ENCODE data around the gene TIAL1.
"Not testable (repeated sequence)": the region's sequence is repeated elsewhere in the genome, so short reads cannot be mapped to it uniquely, and the experiment has no call there.

TIAL1 gene, protein sequence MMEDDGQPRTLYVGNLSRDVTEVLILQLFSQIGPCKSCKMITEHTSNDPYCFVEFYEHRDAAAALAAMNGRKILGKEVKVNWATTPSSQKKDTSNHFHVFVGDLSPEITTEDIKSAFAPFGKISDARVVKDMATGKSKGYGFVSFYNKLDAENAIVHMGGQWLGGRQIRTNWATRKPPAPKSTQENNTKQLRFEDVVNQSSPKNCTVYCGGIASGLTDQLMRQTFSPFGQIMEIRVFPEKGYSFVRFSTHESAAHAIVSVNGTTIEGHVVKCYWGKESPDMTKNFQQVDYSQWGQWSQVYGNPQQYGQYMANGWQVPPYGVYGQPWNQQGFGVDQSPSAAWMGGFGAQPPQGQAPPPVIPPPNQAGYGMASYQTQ

DNA sequence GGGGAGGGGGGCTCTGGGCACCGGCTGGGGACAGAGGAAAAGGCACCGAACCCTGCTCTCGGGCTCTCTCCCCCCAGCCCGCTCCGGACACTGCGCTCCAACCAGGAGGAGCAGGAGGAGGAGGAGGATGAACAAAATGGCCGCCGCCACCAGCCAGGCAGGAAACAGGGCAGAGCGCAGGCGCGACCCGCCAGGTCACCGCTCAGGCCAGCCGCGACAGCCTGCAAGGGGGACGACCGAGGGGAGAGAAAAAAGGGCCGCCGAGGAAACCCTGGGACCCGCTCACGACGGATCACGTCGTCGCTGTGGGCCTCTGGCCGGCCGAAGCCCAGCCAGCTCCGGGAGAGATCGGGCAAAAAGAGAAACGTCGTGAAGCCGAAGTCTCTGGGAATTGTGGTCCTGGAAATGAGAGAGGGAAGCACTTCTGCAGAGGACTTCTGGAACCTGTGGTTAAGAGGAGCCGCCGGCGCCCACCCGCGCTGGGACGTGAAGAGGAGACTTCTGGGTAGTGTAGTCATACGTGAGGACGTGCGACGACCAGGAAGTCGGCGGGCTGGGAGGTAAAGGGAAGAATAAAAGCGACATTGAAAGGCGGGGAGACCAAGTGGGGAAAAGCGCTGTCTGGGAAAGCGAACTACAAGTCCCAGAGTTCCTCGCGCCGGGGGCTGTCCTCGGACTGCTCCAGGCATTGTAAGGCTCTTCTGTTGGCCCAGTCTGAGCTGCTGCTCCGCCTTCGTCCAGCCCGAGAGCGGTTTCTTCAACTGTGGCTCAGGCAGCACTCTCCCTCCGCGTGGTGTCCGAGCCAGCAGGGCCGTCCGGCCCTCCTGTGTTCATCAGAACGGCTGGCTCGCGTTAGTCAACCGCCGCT, at the start of gene TIAL1:
Gene TIAL1 (minus strand): TSS at position 428 of the 868 bp plus-strand sequence. CDS start 499 bp downstream, outside the sequence.
- DNase-seq (ENCODE audit: low spot score), result peak; percentile 97

DNA sequence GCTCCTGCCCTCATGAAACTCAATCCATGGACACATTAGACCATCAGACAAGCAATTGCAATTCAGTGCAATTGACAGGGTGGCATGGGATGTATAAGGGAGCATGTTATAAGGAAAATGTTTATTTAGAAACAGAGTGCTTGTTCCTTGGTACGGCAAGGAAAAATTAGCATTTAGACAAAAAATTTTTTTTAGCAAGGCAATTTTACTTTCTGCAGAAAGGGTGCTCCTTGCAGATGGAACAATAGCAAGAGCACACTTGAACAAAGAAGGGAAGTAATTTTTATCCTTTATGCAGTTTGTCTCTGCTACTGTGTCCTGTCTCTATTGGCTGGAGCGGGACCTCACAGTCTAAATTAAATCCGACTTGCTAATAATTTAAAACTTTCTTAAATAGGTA, 48.2 kb upstream of the TIAL1 start:
- DNase-seq (ENCODE audit: low spot score), result no peak

DNA sequence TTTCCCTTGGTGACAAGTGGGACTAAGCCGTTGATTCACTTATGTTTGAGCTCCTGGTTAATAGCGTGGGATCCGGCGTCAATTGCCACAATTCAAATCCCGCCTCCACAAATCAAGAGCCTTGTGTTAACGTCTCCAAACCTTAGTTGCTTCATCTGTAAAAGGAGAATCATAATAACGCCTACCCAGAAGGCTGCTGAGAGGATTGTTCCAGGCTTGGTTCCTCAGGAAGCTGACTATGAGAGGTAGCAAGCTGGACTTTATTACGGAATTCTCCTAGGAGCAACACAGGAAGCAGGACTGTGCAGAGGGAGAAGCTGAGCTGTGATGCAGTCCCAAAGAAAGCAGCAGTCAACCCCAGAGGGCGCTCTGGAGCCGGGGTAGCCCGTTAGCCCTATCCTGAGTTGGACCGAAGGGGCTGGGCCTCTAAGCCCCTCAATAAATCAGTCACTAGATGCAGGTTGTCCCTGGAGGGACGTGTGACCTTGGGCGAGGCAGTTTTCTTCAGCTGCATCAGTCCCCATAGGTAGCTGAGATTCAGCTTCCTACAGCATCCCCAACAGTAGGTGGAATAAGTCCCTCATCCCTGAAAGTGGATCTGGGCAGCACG, 47.5 kb upstream of the TIAL1 start:
- peak; percentile 71 for DNase-seq (ENCODE audit: low spot score)

DNA sequence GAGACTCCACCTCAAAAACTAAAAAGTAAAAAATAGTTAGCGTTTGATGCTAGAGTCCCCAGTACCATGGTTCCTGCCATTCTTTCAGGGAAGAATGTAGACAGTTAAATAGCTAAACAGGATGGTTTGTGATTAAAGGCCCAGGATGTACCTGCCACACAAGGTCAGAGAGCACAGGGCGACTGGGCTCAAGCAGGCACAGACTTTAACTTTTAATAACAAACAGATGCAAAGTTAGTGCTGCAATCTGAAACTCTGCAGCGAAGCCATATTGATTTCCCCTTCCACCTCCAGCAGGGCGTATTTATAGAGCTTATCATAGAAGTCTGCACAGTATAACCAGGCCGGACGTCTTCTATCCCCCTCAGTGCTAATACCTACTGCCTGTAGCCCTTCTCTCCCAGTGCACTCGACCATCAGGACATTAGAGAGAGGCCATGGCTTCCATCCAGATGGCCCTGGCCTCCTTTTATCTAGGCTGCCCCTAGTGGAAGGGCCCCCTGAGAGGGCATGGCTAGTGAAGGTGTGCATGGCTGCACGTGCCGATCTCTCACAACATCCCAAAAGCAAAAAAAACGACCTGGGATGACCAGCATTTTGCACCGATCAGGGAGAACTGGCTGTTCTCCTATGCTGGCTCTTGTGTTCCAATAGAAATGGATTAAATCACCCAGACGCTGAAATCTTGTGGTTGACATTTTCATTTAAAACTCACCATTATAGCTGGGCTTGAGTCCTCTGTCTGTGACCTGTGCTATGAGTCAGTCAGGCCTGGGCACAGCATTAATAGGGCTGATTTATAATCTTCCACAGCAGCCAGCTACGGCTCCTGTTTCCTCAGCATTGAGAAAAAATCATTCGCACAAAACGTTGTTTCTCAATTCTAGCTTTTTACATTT, 46.8 kb upstream of the TIAL1 start:
- no peak for DNase-seq (ENCODE audit: low spot score)

DNA sequence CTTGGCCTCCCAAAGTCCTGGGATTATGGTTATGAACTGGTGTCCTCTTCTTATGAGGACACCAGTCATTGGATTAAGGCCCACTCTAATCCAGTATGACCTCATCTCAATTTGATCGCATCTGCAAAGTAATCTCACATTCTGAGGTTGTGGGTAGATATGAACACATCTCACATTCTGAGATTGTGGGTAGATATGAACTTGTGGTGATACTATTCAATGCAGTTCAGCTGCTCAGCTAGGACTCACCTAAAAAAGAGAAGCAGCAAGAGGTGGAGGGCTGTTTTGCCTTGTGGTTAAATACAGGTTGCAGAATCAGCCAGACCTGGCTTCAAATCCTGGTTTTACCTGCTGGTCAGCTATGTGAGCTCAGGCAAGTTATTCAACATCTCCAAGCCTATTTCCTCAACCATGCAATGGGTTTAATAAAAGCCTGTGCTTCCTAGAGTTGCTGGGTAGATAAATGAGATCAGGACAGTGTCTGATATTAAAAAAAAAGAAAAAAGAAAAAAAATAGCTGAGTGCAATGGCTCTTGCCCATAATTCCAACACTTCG, 45.9 kb upstream of the TIAL1 start:
- no peak for DNase-seq (ENCODE audit: low spot score)

DNA sequence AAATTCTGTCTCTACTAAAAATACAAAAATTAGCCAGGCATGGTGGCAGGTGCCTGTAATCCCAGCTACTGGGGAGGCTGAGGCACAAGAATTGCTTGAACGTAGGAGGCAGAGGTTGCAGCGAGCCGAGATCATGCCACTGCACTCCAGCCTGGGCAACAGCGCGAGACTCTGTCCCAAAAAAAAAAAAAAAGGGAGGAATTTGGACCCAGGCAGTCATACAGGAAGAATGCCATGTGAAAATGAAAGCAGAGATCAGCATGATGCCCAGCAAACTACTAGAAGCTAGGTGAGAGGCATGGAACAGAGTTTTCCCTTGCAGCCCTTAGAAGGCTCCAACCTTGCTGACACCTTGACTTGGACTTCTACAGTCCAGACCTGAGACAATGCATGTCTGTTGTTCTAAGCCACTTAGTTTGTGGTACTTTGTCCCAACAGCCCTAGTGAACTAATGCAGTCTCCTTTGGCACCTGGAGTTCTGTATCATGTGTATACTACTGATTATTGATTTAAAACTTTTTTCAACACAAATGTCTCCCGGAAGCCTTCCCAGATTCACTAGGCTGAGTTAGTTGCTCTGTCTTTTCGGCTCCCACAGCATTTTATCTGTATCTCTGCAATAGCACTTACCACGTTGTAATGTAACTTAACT, 44.2 kb upstream of the TIAL1 start:
- DNase-seq (ENCODE audit: low spot score), result no peak

DNA sequence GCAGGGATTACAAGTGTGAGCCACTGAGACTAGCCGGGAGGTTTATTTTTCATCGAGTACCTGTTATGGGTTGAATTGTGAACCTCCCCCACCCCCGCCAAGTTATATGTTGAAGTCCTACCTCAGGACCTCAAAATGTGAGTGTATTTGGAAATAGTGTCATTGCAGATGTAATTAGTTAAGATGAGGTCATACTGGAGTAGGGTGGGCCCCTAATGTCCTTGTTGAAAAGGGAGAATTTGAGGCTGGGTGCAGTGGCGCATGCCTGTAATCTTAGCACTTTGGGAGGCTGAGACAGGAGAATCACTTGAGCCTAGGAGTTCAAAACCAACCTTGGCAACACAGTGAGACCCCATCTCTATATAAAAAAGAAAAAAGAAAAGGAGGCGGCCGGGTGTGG, 43.6 kb upstream of the TIAL1 start:
- no peak for DNase-seq (ENCODE audit: low spot score)

DNA sequence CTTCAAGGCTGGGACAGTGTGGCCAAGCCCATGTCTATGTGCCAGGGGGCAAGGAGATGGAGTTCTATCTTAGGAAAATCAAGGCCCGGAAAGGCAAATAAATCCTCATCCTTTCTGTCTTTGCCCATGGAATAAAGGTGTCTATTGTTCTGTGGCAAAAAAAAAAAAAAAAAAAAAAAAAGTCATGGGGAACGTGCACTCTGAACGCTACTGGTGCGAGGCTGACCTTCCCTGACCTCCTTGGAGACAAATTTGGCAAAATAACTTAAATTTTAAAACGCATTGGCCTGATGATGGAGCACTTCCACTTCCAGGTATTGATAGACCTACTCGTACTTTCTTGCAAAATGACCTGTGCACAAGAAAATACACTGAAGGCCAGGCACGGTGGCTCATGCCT, 42.2 kb upstream of the TIAL1 start:
- DNase-seq (ENCODE audit: low spot score), result no peak

DNA sequence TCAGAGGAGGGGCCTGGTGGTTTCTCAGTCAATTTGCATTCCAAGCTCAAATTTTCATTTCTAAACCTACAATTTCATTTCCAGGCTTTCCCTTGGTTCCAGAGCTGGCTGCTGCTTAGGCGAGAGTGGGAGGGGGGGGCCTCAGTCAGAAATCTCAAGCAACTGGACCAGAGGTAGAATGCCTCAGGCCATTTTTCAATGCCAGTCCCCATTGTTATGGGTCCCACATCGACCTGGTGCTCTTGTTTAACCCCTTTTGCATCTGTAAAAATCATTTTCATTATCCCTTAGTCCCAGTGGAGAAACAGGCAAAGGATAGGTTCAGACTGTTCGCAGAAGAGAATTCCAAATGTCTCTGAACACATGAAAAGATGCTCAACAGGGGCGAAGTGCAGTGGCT, 40.9 kb upstream of the TIAL1 start:
- DNase-seq (ENCODE audit: low spot score), result no peak

DNA sequence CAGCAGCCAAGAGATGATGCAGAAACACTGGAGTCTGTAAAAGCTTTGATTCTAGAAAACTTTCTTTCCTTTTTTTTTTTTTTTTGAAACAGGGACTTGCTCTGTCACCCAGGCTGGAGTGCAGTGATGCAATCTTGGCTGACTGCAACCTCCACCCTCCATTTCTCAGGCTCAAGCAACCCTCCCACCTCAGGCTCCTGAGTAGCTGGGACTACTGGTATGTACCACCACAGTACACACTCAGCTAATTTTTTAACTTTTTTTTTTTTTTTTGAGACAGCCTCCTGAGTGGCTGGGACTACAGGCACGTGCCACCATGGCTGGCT, 37.4 kb upstream of the TIAL1 start:
- DNase-seq (ENCODE audit: low spot score), result no peak

DNA sequence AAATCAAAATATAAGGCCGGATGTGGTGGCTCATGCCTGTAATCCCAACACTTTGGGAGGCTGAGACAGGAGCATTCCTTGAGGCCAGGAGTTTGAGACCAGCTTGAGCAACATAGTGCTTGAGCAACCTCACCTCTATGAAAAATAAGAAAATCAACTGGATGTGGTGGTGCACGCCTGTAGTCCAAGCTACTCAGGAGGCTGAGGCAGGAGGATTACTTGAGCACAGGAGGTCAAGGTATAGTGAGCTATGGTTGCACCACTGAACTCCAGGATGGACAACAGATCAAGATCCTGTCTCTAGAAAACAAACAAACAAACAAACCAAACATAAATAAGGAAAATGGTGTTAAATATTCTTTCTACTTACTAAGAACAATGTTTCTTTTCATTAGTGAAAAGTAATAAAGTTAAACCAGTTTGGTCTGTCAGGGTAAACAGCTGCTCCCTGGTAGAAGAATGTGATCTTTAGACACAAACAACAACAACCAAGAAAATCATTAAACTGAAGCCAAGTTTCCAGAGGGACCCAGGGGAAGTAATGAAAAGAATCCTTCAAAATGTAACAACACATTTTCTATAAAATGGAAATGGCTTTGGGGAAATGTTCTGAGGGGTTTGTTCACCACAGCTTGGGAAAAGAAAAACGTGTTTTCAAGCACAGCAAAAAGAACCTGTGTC, 36.9 kb upstream of the TIAL1 start:
- no peak for DNase-seq (ENCODE audit: low spot score)

DNA sequence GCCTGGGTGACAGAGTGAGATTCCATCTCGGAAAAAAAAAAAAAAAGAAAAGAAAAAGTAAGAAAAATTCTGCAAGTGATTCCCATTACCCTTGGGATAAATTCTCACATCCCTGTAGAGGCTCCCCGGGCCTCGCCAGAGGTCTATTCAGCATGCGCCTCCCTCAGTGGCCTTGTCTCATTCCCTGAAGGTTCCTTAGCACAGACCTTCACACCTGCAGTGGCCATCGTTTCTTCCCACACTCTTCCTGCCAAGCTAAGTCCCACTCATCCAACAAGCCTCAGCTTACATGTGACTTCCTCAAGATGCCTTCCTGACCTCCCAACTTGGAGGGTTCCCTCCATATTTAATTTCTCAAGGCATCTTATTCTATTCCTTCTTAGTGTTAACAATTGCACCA, 33.5 kb upstream of the TIAL1 start:
- DNase-seq (ENCODE audit: low spot score), result no peak

DNA sequence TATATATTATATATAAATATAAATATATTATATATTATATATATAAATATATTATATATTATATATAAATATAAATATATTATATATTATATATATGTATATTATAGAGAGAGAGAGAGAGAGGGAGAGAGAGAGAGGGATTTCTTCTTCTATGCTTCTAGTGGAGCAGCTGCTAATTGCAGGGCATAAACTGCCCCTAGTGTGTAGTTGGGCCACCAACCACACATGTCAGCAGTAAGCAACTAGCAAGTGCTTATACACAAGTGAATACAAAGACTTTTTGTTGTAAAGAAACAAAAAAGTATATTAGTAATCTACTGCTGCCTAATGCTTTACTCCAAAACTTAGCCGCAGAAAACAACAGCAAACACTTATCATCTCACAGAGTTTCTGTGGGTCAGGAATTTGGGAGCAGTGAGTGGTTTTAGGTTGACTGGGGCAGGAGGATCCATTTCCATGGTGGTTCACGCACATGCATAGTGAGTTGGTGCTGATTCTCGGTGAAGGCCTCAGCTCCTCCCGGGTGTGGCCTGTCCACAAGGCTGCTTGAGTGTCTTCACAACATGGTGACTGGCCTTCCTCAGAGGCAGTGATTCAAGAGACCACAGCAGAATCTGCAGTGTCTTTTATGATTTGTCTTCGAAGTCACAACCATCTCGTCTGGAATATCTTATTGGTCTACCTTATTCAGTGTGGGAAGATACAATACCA, 29.0 kb upstream of the TIAL1 start:
- no peak for DNase-seq (ENCODE audit: low spot score)

DNA sequence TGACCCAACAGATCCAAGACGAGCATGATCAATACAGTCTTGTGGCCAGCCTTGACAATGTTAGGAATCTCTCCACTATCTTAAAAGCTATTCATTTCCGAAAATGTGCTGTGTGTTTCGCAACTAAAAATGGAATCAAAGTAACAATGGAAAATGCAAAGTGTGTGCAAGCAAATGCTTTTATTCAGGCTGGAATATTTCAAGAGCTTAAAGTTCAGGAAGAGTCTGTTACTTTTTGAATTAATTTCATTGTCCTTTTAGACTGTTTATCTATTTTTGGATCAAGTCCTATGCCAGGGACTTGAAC, 24.3 kb upstream of the TIAL1 start:
- DNase-seq (ENCODE audit: low spot score), result no peak

DNA sequence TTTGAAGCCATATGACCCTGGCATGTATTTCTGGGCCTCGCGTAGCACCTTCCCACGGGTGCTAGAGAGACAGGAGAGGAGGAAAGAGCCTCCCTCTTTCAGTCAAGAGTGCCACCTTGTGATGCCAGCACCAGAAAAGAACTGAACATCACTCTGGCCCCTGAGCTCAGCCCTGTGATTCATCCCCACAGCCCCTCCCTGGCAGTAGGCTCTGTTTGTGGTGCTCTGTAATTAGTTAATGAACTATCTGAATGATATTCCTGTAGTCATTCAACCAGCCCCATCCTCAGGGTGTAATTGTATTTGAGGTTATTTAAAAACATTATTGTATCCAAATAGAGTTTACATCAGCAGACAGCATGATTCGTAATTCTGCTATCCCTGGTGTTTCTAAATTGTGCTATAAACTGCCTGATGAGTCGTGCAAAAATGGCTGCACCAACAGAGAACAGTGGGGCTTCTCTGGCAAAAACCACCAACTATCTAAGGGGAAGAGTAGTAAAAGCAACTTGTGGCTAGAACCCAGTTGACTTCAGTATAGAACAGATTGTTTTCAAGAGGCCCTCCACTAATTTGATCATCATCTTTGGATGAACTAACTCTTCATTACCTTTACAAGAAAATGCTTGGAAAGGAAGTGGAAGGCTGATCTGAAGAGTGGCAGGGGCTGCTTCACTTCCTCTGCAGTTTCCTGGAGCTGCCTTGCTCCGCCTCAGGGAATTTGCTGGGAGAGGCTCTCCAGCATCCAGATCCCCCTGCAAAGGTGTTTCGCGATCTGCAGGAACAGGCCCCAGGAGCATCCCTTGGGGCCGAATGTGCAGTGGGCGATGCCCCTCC, 23.7 kb upstream of the TIAL1 start:
- no peak for DNase-seq (ENCODE audit: low spot score)

DNA sequence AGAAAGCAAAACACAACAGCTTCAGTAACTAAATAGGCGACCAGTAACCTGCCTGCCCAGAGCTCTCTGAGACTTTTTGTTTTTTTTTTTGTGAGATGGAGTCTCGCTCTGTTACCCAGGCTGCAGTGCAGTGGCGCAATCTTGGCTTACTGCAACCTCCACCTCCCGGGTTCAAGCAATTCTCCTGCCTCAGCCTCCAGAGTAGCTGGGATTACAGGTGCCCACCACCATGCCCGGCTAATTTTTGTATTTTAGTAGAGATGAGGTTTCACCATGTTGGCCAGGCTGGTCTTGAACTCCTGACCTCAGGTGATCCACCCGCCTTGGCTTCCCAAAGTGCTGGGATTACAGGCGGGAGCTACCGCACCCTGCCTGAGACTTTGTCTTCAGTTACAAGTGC, 23.0 kb upstream of the TIAL1 start:
- not testable (repeated sequence) for DNase-seq (ENCODE audit: low spot score)

DNA sequence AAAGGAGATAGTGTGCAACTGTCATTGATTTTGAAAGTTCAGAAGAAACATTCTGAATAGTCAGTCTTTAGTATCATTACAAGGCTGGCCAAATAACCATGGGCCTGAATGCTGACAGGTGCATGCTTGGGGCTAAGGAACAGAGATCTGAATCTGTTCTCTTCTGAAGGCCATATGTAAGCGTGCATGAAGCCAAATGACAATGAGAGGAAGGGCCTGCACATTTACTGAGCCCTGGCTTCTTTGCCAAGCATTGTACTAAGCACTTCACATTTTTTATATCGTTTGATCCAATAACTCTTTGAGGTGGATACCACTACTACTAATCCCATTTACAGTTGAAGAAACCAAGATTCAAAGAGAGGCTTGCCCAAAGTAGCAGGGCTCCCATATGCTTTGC, 22.5 kb upstream of the TIAL1 start:
- no peak for DNase-seq (ENCODE audit: low spot score)

DNA sequence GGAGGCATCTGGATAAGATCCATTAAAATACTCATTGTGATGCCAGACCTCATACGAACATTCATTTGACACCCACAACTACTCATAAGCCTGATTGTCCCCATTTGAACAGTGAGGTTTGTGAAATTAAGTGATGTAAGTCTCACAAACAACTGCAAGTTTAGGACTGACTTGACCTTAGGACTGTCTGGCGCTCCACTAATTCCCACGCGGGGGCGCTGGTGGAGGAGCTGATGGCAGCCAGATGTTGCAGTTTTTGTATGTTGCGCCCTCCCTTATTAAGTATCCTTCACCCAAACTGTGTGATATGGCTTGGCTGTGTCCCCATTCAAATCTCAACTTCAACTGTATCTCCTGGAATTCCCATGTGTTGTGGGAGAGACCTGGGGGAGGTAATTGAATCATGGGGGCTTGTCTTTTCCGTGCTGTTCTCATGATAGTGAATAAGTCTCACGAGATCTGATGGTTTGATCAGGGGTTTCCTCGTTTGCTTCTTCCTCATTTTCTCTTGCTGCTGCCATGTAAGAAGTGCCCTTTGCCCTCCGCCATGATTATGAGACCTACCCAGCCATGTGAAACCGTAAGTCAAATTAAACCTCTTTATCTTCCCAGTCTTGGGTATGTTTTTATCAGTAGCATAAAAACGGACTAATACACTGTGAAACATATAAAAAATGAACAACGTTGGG, 20.3 kb upstream of the TIAL1 start:
- DNase-seq (ENCODE audit: low spot score), result no peak

DNA sequence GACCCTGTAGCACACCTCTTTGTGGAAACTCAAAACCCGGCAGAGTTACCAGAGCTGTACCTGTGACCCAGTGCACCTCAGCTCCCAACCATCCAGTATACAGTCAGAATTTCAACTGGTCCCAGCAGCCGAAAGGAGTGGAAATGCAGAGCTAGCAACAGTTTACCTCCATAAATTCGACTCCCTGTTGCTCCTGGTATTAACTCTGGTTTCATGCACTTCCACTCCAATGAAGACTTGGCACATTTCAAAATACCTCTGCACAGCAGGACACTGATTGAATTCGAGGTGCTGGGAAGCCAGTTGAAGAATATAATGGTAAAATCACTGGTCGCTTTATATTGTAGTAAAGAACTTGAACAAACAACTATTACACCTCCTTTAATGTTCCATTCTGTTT, 17.9 kb upstream of the TIAL1 start:
- DNase-seq (ENCODE audit: low spot score), result no peak

All from ecto neural progenitor cell (in vitro differentiated cells).